ENCODE results near the gene DCLK2.

DCLK2 gene

DNA sequence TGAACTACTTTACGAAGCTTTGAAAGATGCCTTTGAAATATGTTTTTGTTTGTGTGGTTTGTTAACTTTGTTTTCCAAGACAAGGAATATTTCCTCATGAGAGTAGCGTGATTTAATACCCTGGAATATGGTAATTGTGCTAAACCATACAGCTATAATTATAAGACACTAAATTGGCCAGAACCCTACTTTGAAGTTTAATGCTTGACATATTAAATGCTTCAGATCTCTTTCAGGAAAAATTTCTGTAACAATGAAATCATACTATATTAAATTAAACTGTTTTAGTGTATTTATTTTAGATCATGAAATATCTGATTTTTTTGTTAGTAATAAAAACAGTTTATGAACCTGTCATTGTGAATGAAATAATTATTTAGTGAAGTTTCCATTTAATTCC, 63.5 kb downstream of the DCLK2 start:
- Histone ChIP-seq H3F3A (ENCODE audit: insufficient read depth, low read length) (no peaks in the 10 kb centered on the region), H3K36me3 (ENCODE audit: insufficient read depth, low read length) (no peaks in the 10 kb centered on the region), H3K79me2 (ENCODE audit: insufficient read depth, low read length) (no peaks in the 10 kb centered on the region)

DNA sequence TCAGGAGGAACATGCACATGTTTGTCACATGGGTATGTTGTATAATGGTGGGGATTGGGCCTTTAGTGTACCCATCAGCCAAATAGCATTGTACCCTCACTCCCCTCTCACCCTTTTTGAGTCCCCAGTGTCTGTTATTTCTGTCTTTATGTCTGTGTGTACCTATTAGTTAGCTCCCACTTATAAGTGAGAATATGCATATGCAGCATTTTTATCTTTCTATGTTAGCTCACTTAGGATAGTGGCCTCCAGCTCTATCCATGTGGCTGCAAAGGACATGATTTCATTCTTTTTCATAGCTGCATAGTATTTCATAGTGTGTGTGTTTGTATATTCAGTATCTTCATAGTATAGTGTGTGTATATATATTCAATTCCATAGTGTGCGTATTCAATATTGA, 64.6 kb downstream of the DCLK2 start:
- Histone ChIP-seq H3K9ac (ENCODE audit: low read length) (no peak overlapping the region), H3F3A (ENCODE audit: insufficient read depth, low read length) (no peaks in the 10 kb centered on the region), H3K4me2 (ENCODE audit: low read length) (no peak overlapping the region), H3K27ac (ENCODE audit: low read depth, low read length, poor library complexity, severe bottlenecking) (no peak overlapping the region), H3K9me3 (ENCODE audit: low read length) (no peaks in the 10 kb centered on the region), H3K4me3 (ENCODE audit: low read depth, low read length, poor library complexity, severe bottlenecking) (no peak overlapping the region), H3K9me2 (ENCODE audit: low read depth, low read length) (no peaks in the 10 kb centered on the region), H4K20me1 (ENCODE audit: insufficient read depth, low read length) (no peaks in the 10 kb centered on the region), H3K27me3 (ENCODE audit: insufficient read depth, low read length) (no peaks in the 10 kb centered on the region), H3K36me3 (ENCODE audit: insufficient read depth, low read length) (no peaks in the 10 kb centered on the region), H2AFZ (ENCODE audit: low read length) (no peak overlapping the region), H3K4me1 (ENCODE audit: insufficient read depth, low read length, severe bottlenecking) (no peaks in the 10 kb centered on the region), H3K79me2 (ENCODE audit: insufficient read depth, low read length) (no peaks in the 10 kb centered on the region)
- TF ChIP-seq, protein P1, sequence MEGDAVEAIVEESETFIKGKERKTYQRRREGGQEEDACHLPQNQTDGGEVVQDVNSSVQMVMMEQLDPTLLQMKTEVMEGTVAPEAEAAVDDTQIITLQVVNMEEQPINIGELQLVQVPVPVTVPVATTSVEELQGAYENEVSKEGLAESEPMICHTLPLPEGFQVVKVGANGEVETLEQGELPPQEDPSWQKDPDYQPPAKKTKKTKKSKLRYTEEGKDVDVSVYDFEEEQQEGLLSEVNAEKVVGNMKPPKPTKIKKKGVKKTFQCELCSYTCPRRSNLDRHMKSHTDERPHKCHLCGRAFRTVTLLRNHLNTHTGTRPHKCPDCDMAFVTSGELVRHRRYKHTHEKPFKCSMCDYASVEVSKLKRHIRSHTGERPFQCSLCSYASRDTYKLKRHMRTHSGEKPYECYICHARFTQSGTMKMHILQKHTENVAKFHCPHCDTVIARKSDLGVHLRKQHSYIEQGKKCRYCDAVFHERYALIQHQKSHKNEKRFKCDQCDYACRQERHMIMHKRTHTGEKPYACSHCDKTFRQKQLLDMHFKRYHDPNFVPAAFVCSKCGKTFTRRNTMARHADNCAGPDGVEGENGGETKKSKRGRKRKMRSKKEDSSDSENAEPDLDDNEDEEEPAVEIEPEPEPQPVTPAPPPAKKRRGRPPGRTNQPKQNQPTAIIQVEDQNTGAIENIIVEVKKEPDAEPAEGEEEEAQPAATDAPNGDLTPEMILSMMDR (IDR thresholded peaks at IDR 0.05; ENCODE audit: low read length), result no peak
- TF ChIP-seq EZH2 (IDR thresholded peaks at IDR 0.05; ENCODE audit: borderline replicate concordance, low read length), result no peak

More for the DNA sequence above, 63.5 kb downstream of the DCLK2 start:
- Histone ChIP-seq H3K27me3 (ENCODE audit: insufficient read depth, low read length) (no peaks in the 10 kb centered on the region), H3K27ac (ENCODE audit: low read depth, low read length, poor library complexity, severe bottlenecking) (no peak overlapping the region), H3K4me2 (ENCODE audit: low read length) (no peak overlapping the region), H3K4me3 (ENCODE audit: low read depth, low read length, poor library complexity, severe bottlenecking) (no peak overlapping the region), H3K9ac (ENCODE audit: low read length) (no peak overlapping the region), H2AFZ (ENCODE audit: low read length) (no peak overlapping the region), H4K20me1 (ENCODE audit: insufficient read depth, low read length) (no peaks in the 10 kb centered on the region), H3K9me3 (ENCODE audit: low read length) (no peaks in the 10 kb centered on the region), H3K4me1 (ENCODE audit: insufficient read depth, low read length, severe bottlenecking) (no peaks in the 10 kb centered on the region), H3K9me2 (ENCODE audit: low read depth, low read length) (no peaks in the 10 kb centered on the region)
- no peak for TF ChIP-seq EZH2 (IDR thresholded peaks at IDR 0.05; ENCODE audit: borderline replicate concordance, low read length)
- TF ChIP-seq, protein P1 (IDR thresholded peaks at IDR 0.05; ENCODE audit: low read length), result no peak

GRCh38 chr4:150145090-150145945, 67.1 kb downstream of the DCLK2 start:
- Histone ChIP-seq H3K27ac (ENCODE audit: low read depth, low read length, poor library complexity, severe bottlenecking) (no peak overlapping the region), H3K27me3 (ENCODE audit: insufficient read depth, low read length) (no peaks in the 10 kb centered on the region), H3K36me3 (ENCODE audit: insufficient read depth, low read length) (no peaks in the 10 kb centered on the region), H2AFZ (ENCODE audit: low read length) (no peak overlapping the region), H3F3A (ENCODE audit: insufficient read depth, low read length) (no peaks in the 10 kb centered on the region), H3K79me2 (ENCODE audit: insufficient read depth, low read length) (no peaks in the 10 kb centered on the region), H3K4me3 (ENCODE audit: low read depth, low read length, poor library complexity, severe bottlenecking) (no peak overlapping the region), H4K20me1 (ENCODE audit: insufficient read depth, low read length) (no peaks in the 10 kb centered on the region), H3K9me2 (ENCODE audit: low read depth, low read length) (no peaks in the 10 kb centered on the region), H3K9ac (ENCODE audit: low read length) (no peak overlapping the region), H3K9me3 (ENCODE audit: low read length) (no peaks in the 10 kb centered on the region), H3K4me1 (ENCODE audit: insufficient read depth, low read length, severe bottlenecking) (no peaks in the 10 kb centered on the region), H3K4me2 (ENCODE audit: low read length) (no peak overlapping the region)
- TF ChIP-seq EZH2 (IDR thresholded peaks at IDR 0.05; ENCODE audit: borderline replicate concordance, low read length), result no peak
- TF ChIP-seq, protein P1 (IDR thresholded peaks at IDR 0.05; ENCODE audit: low read length), result no peak

Measured in OCI-LY1 (cell line).